ENCODE measurements around the gene CARD16.

- peak in 1 of 2 donors; percentile 22 for TF ChIP-seq POLR2A (IDR thresholded peaks at IDR 0.05)
- TF ChIP-seq, protein P1, sequence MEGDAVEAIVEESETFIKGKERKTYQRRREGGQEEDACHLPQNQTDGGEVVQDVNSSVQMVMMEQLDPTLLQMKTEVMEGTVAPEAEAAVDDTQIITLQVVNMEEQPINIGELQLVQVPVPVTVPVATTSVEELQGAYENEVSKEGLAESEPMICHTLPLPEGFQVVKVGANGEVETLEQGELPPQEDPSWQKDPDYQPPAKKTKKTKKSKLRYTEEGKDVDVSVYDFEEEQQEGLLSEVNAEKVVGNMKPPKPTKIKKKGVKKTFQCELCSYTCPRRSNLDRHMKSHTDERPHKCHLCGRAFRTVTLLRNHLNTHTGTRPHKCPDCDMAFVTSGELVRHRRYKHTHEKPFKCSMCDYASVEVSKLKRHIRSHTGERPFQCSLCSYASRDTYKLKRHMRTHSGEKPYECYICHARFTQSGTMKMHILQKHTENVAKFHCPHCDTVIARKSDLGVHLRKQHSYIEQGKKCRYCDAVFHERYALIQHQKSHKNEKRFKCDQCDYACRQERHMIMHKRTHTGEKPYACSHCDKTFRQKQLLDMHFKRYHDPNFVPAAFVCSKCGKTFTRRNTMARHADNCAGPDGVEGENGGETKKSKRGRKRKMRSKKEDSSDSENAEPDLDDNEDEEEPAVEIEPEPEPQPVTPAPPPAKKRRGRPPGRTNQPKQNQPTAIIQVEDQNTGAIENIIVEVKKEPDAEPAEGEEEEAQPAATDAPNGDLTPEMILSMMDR (IDR thresholded peaks at IDR 0.05), result no peak
Observed at GRCh38 chr11:105034813-105035620, 10.1 kb downstream of the CARD16 start, which contains the start of gene CASP1.

Data from thyroid gland (tissue), 4 donors.